HUES64 (cell line): ENCODE results near the gene HTRA3.

Experiments
- H3K27ac ChIP-seq: 2 replicates; pipeline ENCODE4 v1.7.0; 2013; ENCODE audit warnings: low read depth, low read length, inconsistent platforms
- H3K27me3 ChIP-seq: 2 replicates; pipeline ENCODE4 v1.6.1; 2013; ENCODE audit warnings: mild to moderate bottlenecking, low read length; ENCODE audit not compliant: insufficient read depth
- H3K36me3 ChIP-seq: 2 replicates; pipeline ENCODE4 v1.6.1; 2013; ENCODE audit warnings: mild to moderate bottlenecking, low read length; ENCODE audit not compliant: insufficient read depth
- H3K4me1 ChIP-seq: 2 replicates; pipeline ENCODE4 v1.6.1; 2013; ENCODE audit warnings: mild to moderate bottlenecking, low read length, moderate library complexity; ENCODE audit not compliant: insufficient read depth
- H3K4me3 ChIP-seq: 2 replicates; pipeline ENCODE4 v1.5.1; 2013; ENCODE audit warnings: mild to moderate bottlenecking, low read length, moderate library complexity
- H3K9ac ChIP-seq: 2 replicates; pipeline ENCODE4 v1.6.1; 2013; ENCODE audit warnings: mild to moderate bottlenecking, low read depth, low read length
- H3K9me3 ChIP-seq: 2 replicates; pipeline ENCODE4 v1.6.1; 2013; ENCODE audit warnings: low read depth, low read length; ENCODE audit not compliant: insufficient read depth
- WGBS: fragments of 150-250, 120-280 bp; methylation state at CpG from one replicate; pipeline ENCODE4 v1.1.7; 2013; ENCODE audit warnings: missing lambda C conversion rate; 5-methylcytosine and 5-hydroxymethylcytosine counted together

The HTRA3 gene

DNA sequence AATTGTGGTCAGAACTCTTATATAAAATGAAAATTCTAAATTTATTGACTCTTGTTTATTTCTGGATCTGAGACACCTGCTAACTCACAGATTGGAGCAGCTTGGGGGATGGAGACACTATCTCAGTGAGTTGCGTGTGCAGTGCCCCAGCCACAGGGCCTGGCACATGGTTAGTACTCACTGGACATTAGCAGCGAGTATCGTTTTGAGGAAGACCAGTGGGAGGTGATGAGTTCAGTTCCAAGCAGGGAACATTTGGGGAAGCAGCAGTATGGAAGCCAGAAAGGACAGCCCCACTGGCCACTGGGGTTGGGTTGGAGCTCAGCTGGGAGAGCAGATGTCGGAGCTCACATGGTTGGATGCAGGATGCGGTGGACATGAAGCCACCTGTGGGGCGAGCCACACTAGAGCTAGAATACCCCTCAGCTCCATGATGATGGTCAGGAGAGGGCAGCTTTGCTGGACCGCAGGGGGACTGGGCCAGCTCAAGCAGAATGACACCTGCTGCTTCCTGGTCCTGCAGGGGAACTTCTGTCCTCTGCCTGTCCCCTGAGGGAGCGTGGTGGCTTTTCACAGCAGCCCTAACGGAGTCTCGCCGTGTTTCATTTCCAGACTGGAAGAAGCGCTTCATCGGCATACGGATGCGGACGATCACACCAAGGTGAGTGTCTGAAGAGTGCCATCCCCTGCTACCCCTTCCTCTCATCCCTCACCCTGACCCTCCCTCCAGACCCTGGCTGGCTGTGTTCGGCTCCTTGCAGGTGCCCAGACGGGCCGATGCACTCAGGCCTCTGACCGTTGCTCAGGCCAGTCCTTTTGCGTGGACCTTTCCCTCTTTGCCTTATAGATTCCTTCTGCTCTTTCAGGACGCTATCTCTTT is 32.5 kb downstream of the HTRA3 start:
- no peak overlapping the region for H3K4me3 ChIP-seq
- H3K27me3 ChIP-seq: no peaks in the 10 kb centered on the region; the same call in 1 of the 2 replicates

DNA sequence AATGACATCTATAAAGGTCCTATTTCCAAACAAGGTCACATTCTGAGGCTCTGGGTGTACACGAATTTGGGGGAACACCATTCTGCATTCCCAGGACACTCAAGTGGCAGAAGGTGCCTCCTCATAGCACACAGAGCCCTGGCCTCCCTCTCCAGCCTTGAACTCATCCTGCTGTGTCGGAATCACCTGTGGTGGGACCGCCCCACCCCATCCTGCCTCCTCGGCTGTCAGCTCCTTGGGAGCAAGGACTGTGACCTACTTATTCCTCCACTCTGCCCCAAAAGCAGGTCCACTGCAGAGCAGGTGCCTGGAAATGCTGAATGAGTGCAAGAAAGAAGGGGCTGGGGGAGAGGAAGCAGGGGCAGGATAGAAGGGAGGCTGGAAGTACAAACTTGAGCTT is 33.5 kb downstream of the HTRA3 start:
- Histone ChIP-seq H3K4me1 (no peaks in the 10 kb centered on the region), H3K27ac (no peak overlapping the region), H3K9me3 (no peaks in the 10 kb centered on the region), H3K36me3 (no peaks in the 10 kb centered on the region), H3K27me3 (no peaks in the 10 kb centered on the region; the same call in 1 of the 2 replicates), H3K9ac (no peak overlapping the region), H3K4me3 (no peak overlapping the region)
- 90% methylated on average over 4 of the region's 4 CpGs for WGBS

More for the DNA sequence above, 32.5 kb downstream of the HTRA3 start:
- no peak overlapping the region for H3K27ac ChIP-seq
- no peaks in the 10 kb centered on the region for H3K9me3 ChIP-seq
- no peak overlapping the region for H3K9ac ChIP-seq
- H3K4me1 ChIP-seq: no peaks in the 10 kb centered on the region
- H3K36me3 ChIP-seq: no peaks in the 10 kb centered on the region
- 95% methylated on average over 22 of the region's 22 CpGs for WGBS

DNA sequence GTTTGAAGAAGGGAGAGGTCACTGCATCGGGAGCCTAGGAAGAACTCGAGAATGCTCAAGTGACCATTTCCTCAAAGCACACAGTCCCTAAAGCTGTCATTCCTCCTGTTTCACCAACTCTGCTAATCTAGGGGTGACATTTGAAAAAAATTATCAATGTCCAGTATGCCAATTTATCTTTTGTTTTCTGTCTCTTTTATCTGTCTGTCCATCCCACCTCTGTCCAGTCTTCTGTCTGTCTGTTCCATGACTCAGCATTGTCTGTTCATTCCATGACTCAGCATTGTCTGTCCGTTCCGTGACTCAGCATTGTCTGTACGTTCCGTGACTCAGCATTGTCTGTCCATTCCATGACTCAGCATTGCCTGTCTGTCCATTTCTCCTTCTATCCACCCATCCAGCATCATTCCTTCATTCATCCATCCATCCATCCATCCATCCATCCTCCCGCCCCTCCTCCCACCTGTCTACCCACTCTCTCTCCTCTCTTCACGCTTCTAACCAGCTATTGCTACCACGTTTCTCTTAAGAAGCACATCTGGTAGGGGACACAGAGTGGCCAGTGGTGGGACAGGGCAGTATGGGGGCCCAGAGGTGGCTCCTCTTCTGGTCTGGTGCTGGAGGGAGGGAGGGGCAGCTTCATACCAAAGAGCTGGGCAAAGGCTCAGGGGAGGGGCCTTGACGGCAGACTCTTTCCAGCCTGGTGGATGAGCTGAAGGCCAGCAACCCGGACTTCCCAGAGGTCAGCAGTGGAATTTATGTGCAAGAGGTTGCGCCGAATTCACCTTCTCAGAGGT is 34.1 kb downstream of the HTRA3 start:
- H3K9ac ChIP-seq: no peak overlapping the region
- H3K27me3 ChIP-seq: no peaks in the 10 kb centered on the region; the same call in 1 of the 2 replicates
- no peak overlapping the region for H3K27ac ChIP-seq
- no peaks in the 10 kb centered on the region for H3K36me3 ChIP-seq
- H3K4me1 ChIP-seq: no peaks in the 10 kb centered on the region
- no peak overlapping the region for H3K4me3 ChIP-seq
- WGBS: 93% methylated on average over 13 of the region's 13 CpGs
- H3K9me3 ChIP-seq: no peaks in the 10 kb centered on the region

DNA sequence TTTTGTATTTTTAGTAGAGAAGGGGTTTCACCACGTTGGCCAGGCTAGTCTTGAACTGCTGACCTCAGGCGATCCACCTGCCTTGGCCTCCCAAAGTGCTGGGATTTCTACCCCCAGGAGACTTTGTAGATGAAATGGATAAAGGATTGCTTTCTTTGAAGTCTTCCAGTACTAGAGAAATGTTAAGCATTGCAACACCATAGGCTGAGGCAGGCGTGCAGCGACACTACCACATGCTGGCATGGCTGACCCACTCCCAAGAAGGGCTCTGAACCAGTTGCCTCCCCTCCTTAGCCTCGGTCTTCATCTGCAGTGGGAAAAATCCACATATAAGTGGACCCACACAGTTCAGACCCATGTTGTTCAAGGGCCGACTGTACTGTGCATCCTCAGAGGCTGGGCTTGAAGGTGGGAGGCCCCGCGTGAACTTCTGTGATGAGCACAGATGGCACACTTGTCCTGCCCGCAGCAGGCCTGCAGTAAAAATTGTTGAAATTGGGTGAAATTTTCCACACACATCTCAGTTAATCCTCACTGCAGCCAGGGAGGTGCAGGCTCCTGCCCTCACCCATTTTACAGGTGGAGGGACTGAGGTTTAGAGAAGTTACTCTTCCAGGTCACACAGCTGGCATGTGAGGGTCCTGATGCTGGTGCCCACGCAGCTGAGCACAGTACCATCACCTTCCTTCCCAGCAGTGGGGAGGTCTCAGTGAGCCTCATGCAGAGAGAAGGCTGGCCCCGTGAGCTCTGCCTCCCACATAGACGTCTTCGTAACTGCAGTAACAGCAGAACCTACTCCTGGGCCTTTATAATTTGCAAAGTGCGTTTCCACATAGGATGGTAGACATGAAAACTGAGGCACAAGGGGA is 35.5 kb downstream of the HTRA3 start:
- Histone ChIP-seq H3K36me3 (no peaks in the 10 kb centered on the region), H3K27ac (no peak overlapping the region), H3K4me1 (no peaks in the 10 kb centered on the region), H3K4me3 (no peak overlapping the region), H3K9ac (no peak overlapping the region), H3K27me3 (no peaks in the 10 kb centered on the region; the same call in 1 of the 2 replicates), H3K9me3 (no peaks in the 10 kb centered on the region)
- WGBS: 85% methylated on average over 13 of the region's 14 CpGs

DNA sequence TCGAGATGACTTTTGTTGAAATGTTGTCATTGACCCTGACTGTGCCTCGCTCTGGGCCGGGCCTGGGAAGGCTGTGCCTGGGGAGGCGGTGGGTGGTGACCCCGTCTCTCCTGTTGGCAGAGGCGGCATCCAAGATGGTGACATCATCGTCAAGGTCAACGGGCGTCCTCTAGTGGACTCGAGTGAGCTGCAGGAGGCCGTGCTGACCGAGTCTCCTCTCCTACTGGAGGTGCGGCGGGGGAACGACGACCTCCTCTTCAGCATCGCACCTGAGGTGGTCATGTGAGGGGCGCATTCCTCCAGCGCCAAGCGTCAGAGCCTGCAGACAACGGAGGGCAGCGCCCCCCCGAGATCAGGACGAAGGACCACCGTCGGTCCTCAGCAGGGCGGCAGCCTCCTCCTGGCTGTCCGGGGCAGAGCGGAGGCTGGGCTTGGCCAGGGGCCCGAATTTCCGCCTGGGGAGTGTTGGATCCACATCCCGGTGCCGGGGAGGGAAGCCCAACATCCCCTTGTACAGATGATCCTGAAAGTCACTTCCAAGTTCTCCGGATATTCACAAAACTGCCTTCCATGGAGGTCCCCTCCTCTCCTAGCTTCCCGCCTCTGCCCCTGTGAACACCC is 36.4 kb downstream of the HTRA3 start:
- Histone ChIP-seq H3K4me3 (no peak overlapping the region), H3K9me3 (no peaks in the 10 kb centered on the region), H3K9ac (no peak overlapping the region), H3K36me3 (no peaks in the 10 kb centered on the region), H3K27ac (no peak overlapping the region), H3K27me3 (no peaks in the 10 kb centered on the region; the same call in 1 of the 2 replicates), H3K4me1 (no peaks in the 10 kb centered on the region)
- 87% methylated on average over 35 of the region's 35 CpGs for whole genome bisulfite sequencing

DNA sequence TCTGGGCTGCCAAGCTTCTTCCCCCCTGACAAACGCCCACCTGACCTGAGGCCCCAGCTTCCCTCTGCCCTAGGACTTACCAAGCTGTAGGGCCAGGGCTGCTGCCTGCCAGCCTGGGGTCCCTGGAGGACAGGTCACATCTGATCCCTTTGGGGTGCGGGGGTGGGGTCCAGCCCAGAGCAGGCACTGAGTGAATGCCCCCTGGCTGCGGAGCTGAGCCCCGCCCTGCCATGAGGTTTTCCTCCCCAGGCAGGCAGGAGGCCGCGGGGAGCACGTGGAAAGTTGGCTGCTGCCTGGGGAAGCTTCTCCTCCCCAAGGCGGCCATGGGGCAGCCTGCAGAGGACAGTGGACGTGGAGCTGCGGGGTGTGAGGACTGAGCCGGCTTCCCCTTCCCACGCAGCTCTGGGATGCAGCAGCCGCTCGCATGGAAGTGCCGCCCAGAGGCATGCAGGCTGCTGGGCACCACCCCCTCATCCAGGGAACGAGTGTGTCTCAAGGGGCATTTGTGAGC is 37.0 kb downstream of the HTRA3 start:
- no peaks in the 10 kb centered on the region for H3K4me1 ChIP-seq
- H3K27ac ChIP-seq: no peak overlapping the region
- 71% methylated on average over 16 of the region's 16 CpGs for WGBS
- H3K9ac ChIP-seq: no peak overlapping the region
- H3K9me3 ChIP-seq: no peaks in the 10 kb centered on the region
- no peaks in the 10 kb centered on the region; the same call in 1 of the 2 replicates for H3K27me3 ChIP-seq
- H3K4me3 ChIP-seq: no peak overlapping the region
- no peaks in the 10 kb centered on the region for H3K36me3 ChIP-seq

DNA sequence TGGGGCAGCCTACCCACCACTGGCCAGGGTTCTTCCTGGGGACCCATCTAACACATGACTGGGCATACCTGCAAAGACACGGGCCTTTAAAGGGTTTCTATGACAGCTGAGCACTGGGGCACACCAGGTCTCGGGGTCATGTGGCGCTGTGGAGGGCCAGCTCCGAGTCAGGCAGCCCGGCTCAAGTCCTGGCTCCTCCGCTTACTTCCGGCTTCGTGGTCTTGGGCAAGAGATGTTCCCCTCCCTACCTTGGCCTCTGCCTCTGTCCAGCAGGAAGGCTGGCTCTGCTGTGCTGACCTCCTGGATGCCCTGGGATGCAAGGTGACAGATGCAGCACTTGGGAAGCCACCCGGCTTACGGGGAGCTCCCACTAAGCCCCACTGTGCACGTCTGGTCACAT is 37.6 kb downstream of the HTRA3 start:
- WGBS: 93% methylated on average over 11 of the region's 11 CpGs
- no peaks in the 10 kb centered on the region for H3K36me3 ChIP-seq
- H3K4me3 ChIP-seq: no peak overlapping the region
- H3K9ac ChIP-seq: no peak overlapping the region
- no peaks in the 10 kb centered on the region for H3K9me3 ChIP-seq
- no peaks in the 10 kb centered on the region; the same call in 1 of the 2 replicates for H3K27me3 ChIP-seq
- no peak overlapping the region for H3K27ac ChIP-seq
- H3K4me1 ChIP-seq: no peaks in the 10 kb centered on the region

DNA sequence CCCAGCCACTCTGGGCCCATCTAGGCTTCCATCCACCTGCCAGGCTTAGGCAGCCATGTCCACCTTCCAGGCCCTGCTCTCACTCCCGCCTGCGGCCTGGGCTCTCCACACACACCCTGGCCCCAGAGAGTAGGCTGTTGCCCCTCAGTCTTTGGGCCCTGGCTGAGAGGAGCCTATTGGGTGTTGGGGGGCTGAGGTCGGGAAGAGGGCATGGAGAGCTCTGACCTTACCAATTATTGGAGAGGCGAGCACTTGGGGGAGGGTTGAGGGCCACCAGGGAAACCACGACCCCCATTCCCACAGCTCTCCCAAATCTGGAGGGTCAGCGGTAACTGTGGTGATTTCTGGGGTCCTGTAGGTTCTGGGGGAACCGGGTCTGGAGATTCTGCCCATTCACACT is 38.2 kb downstream of the HTRA3 start:
- 95% methylated on average over 7 of the region's 7 CpGs for WGBS
- Histone ChIP-seq H3K4me1 (no peaks in the 10 kb centered on the region), H3K9ac (no peak overlapping the region), H3K27ac (no peak overlapping the region), H3K4me3 (no peak overlapping the region), H3K36me3 (no peaks in the 10 kb centered on the region), H3K9me3 (no peaks in the 10 kb centered on the region), H3K27me3 (no peaks in the 10 kb centered on the region; the same call in 1 of the 2 replicates)

DNA sequence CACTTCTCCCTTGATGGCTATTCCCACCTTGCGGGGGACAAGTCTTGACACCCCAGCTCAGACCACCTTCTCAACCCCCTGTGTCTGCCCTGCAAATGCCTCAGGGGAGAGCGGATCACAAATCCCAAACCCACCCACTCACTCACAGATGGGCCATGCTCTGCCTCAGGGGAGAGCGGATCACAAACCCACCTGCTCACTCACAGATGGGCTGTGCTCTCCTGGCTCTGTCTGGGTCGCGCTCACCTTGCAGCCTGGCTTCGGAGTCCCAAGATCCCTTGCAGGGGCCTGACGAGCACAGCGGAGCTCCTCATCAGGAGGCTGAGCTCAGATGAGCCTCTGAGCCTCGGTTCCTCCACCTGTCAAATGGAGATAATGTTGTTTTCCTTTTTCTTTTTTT is 38.6 kb downstream of the HTRA3 start:
- no peaks in the 10 kb centered on the region; the same call in 1 of the 2 replicates for H3K27me3 ChIP-seq
- H3K9ac ChIP-seq: no peak overlapping the region
- H3K27ac ChIP-seq: no peak overlapping the region
- no peaks in the 10 kb centered on the region for H3K4me1 ChIP-seq
- H3K9me3 ChIP-seq: peaks cover 1% of the 10 kb centered on the region; the same call in 1 of the 2 replicates
- 97% methylated on average over 9 of the region's 9 CpGs for WGBS
- no peak overlapping the region for H3K4me3 ChIP-seq
- H3K36me3 ChIP-seq: no peaks in the 10 kb centered on the region
